Measurements from ENCODE around the gene RAD51D.

GRCh38 chr17:35129154-35129972, 9.7 kb upstream of the RAD51D start:
- TF ChIP-seq POU2F2 (IDR thresholded peaks at IDR 0.05; ENCODE audit: low read depth, low read length) (no peak), POLR2AphosphoS5 (IDR thresholded peaks at IDR 0.05; ENCODE audit: low read depth, low read length) (peak; percentile 44; the same call in 1 of the 2 replicates)
